ENCODE results near the gene YOD1. TPM values are rescaled to one million over a fixed set of nuclear protein-coding genes. Genes with fewer than 3 reads are reported as not detected.

The YOD1 gene
- 1 to 10 TPM; 5.2 to 7.8 (median 7.3) TPM for total RNA-seq
- 1 to 10 TPM; 1.2 to 3.2 (median 2.5) TPM for polyA plus RNA-seq

GRCh38 chr1:207051191-207051943 lies at the start of gene YOD1:
Gene YOD1, minus strand, starts transcription at chr1:207051208. Its CDS starts 178 bp downstream, at chr1:207051030.
- peaks cover 0 to 48% (median 47%) of the 10 kb centered on the region in 4 donors for H3K4me1 ChIP-seq
- TF ChIP-seq, protein P1, sequence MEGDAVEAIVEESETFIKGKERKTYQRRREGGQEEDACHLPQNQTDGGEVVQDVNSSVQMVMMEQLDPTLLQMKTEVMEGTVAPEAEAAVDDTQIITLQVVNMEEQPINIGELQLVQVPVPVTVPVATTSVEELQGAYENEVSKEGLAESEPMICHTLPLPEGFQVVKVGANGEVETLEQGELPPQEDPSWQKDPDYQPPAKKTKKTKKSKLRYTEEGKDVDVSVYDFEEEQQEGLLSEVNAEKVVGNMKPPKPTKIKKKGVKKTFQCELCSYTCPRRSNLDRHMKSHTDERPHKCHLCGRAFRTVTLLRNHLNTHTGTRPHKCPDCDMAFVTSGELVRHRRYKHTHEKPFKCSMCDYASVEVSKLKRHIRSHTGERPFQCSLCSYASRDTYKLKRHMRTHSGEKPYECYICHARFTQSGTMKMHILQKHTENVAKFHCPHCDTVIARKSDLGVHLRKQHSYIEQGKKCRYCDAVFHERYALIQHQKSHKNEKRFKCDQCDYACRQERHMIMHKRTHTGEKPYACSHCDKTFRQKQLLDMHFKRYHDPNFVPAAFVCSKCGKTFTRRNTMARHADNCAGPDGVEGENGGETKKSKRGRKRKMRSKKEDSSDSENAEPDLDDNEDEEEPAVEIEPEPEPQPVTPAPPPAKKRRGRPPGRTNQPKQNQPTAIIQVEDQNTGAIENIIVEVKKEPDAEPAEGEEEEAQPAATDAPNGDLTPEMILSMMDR (IDR thresholded peaks at IDR 0.05), result no peak
- TF ChIP-seq EP300 (IDR thresholded peaks at IDR 0.05), result no peak
- no peak for TF ChIP-seq POLR2AphosphoS5 (IDR thresholded peaks at IDR 0.05)
- TF ChIP-seq POLR2A (IDR thresholded peaks at IDR 0.05), result no peak
- H3K36me3 ChIP-seq, result peaks cover 7 to 32% (median 9%) of the 10 kb centered on the region in 4 donors
- H3K9me3 ChIP-seq, result no peaks in the 10 kb centered on the region
- 24 to 50% methylated on average over 15 of the region's 15 CpGs for WGBS, 2 donors
- no peaks in the 10 kb centered on the region for H3K27me3 ChIP-seq
- DNase-seq, result no peak
- intact Hi-C loops (cut with DNase I), result loop anchor here (5.0 kb wide), 3 partner anchors 414 to 906 kb away; partner anchors contain the start of genes CD46 and DYRK3
- H3K4me3 ChIP-seq, result peak within 1 kb of the TSS; percentile 76 to 92 (median 90)
- peak within 1 kb of the TSS; percentile 86 to 95 (median 90) for H3K27ac ChIP-seq

DNA sequence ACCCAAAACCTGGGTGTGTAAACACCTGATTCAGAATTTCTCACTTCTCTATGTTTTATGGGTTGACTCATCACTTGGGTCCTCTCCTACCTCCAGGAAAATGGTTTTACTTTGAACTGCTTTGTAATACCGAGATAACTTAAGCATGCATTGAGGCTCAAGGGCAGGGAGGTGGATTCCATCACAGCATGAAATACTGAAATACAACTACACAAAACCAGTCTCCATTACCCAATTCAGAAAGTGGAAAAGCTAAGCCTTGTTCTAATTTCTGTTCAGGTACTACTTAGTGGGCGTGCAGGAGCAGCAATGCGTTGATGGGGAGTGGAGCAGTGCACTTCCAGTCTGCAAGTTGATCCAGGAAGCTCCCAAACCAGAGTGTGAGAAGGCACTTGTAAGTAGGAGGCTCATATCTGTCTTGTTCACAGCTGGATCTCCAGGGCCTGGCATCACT lies 46.9 kb upstream of the YOD1 start:
- no peak overlapping the region for H3K4me3 ChIP-seq
- WGBS, 2 donors, result 77 to 81% methylated on average over 3 of the region's 3 CpGs
- intact Hi-C loops (cut with DNase I), result no loop called here

DNA sequence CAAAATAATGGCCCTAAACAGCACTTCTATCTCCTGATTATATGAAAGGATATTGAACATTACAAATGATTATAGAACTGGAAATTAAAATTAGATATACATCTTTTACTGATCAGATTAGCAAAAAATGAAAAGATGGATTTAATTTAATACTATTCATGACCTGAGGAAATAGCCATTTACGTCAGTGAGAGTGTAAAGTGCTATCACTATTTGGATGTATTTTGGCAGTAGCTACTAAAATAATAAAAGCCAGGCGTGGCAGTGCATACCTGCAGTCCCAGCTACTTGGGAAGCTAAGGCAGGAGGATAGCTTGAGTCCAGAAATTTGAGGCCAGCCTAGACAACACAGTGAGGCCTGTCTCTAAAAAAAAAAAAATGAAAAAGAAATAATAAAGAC lies 42.9 kb upstream of the YOD1 start:
- no peak for DNase-seq
- no peak overlapping the region for H3K27ac ChIP-seq
- H3K9me3 ChIP-seq, result no peaks in the 10 kb centered on the region
- no peaks in the 10 kb centered on the region for H3K36me3 ChIP-seq
- no peaks in the 10 kb centered on the region for H3K4me1 ChIP-seq
- H3K4me3 ChIP-seq, result no peak overlapping the region
- TF ChIP-seq, protein P1 (IDR thresholded peaks at IDR 0.05), result no peak
- TF ChIP-seq POLR2A (IDR thresholded peaks at IDR 0.05) (no peak), EP300 (IDR thresholded peaks at IDR 0.05) (no peak), POLR2AphosphoS5 (IDR thresholded peaks at IDR 0.05) (no peak)
- 15 to 48% methylated on average over 2 of the region's 2 CpGs for WGBS, 2 donors
- H3K27me3 ChIP-seq, result no peaks in the 10 kb centered on the region
- intact Hi-C loops (cut with DNase I), result no loop called here

More for the DNA sequence above, 46.9 kb upstream of the YOD1 start:
- no peak for TF ChIP-seq EP300 (IDR thresholded peaks at IDR 0.05)
- TF ChIP-seq POLR2AphosphoS5 (IDR thresholded peaks at IDR 0.05), result no peak
- no peak for TF ChIP-seq POLR2A (IDR thresholded peaks at IDR 0.05)
- TF ChIP-seq, protein P1 (IDR thresholded peaks at IDR 0.05), result no peak
- Histone ChIP-seq H3K9me3 (no peaks in the 10 kb centered on the region), H3K4me1 (no peaks in the 10 kb centered on the region), H3K36me3 (no peaks in the 10 kb centered on the region), H3K27ac (no peak overlapping the region), H3K27me3 (no peaks in the 10 kb centered on the region)
- no peak for DNase-seq

- TF ChIP-seq POLR2AphosphoS5 (IDR thresholded peaks at IDR 0.05), result no peak
- TF ChIP-seq EP300 (IDR thresholded peaks at IDR 0.05), result no peak
- TF ChIP-seq POLR2A (IDR thresholded peaks at IDR 0.05), result no peak
- TF ChIP-seq, protein P1 (IDR thresholded peaks at IDR 0.05), result no peak
- 80 to 83% methylated on average over 4 of the region's 4 CpGs for WGBS, 2 donors
- Histone ChIP-seq H3K36me3 (no peaks in the 10 kb centered on the region), H3K4me1 (no peaks in the 10 kb centered on the region), H3K27ac (no peak overlapping the region), H3K27me3 (no peaks in the 10 kb centered on the region), H3K4me3 (no peak overlapping the region), H3K9me3 (no peaks in the 10 kb centered on the region)
- no peak for DNase-seq
- intact Hi-C loops (cut with DNase I), result no loop called here
These were observed 40.3 kb upstream of the YOD1 start for GRCh38 chr1:207091200-207091908.

Data from sigmoid colon (tissue), 7 donors.